DLD1 (cell line): ENCODE data around the gene CLK2.
"Not testable (repeated sequence)": the region's sequence is repeated elsewhere in the genome, so short reads cannot be mapped to it uniquely, and the experiment has no call there.

Source experiments
- in situ Hi-C: cut with HindIII; loops from 2 replicates; pipeline ENCODE4 v1.10.0; 2017; ENCODE audit warnings: low sequenced_read_pairs

CLK2 gene

DNA sequence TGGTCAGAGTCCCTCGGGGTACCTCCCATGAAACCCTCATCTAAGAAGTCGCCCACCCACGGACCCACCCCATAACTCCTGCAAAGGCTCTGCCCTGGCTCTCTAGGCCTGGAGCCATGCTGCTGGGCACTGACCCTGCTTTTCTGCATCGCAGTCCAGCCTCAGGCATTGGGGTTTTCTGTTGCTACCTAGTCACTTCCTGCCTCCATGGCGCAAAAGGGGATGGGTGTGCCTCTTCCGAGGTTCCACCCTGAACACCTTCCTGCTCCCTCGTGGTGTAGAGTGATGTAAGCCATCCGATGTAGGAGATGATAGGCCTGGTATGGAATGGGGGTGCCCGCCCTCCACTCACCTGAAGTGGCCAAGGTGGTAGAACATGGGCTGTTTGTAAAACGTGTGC, 58.6 kb downstream of the CLK2 start:
- in situ Hi-C loops = not testable (repeated sequence)
